Keratinocyte (primary cell): ENCODE data around the gene POLR2L. TPM values are rescaled to one million over a fixed set of nuclear protein-coding genes. Genes with fewer than 3 reads are reported as not detected.

Experiments used
- DNase-seq: peaks from one replicate; pipeline ENCODE4 v3.0.0-alpha.2; 2011; ENCODE audit warnings: low read depth, missing footprints, low spot score
- FAIRE-seq: peaks from 2 replicates; lab custom pipeline; 2011; peaks lifted over from hg19 to GRCh38; lab: Jason Lieb, UNC
- H2AFZ ChIP-seq: 2 replicates; pipeline ENCODE4 v1.6.0; 2012; ENCODE audit warnings: low read length, control low read depth, inconsistent platforms; ENCODE audit not compliant: control insufficient read depth
- H3K27ac ChIP-seq: 2 replicates; pipeline ENCODE4 v1.5.1; 2011; ENCODE audit warnings: low read length; ENCODE audit not compliant: control insufficient read depth, insufficient read depth
- H3K27me3 ChIP-seq: 3 replicates; pipeline ENCODE4 v1.6.0; 2011; ENCODE audit warnings: low read length; ENCODE audit not compliant: control insufficient read depth, insufficient read depth; ENCODE audit errors: extremely low read depth
- H3K36me3 ChIP-seq, 2 experiments: 2 replicates in 1 of 2; 3 replicates in 1 of 2; pipeline ENCODE4 v1.5.1; 2011; ENCODE audit warnings: low read length in 2 of 2, mild to moderate bottlenecking in 1 of 2; ENCODE audit not compliant: control insufficient read depth in 2 of 2, insufficient read depth in 2 of 2; ENCODE audit errors: extremely low read depth in 1 of 2
- H3K4me1 ChIP-seq: 3 replicates; pipeline ENCODE4 v1.5.1; 2011; ENCODE audit warnings: low read length; ENCODE audit not compliant: control insufficient read depth, insufficient read depth; ENCODE audit errors: extremely low read depth
- H3K4me2 ChIP-seq: 3 replicates; pipeline ENCODE4 v1.6.0; 2011; ENCODE audit warnings: low read depth, low read length; ENCODE audit not compliant: control insufficient read depth, insufficient read depth; ENCODE audit errors: extremely low read depth
- H3K4me3 ChIP-seq, 3 experiments: fragments of 200-600 bp in 1 of 3; sonication (generic) in 1 of 3; 2 replicates in 2 of 3; 3 replicates in 1 of 3; pipeline ENCODE4 v1.5.1; 2011 to 2016; ENCODE audit warnings: low read length in 3 of 3, mild to moderate bottlenecking in 3 of 3, control low read depth in 2 of 3, inconsistent platforms in 1 of 3, low read depth in 1 of 3, mixed read lengths in 1 of 3, mixed run types in 1 of 3, moderate library complexity in 1 of 3; ENCODE audit not compliant: control insufficient read depth in 2 of 3, insufficient read depth in 2 of 3; ENCODE audit errors: extremely low read depth in 1 of 3
- H3K79me2 ChIP-seq: 2 replicates; pipeline ENCODE4 v1.6.0; 2012; ENCODE audit warnings: low read length; ENCODE audit not compliant: control insufficient read depth, insufficient read depth
- H3K9ac ChIP-seq: 3 replicates; pipeline ENCODE4 v1.6.0; 2011; ENCODE audit warnings: low read length; ENCODE audit not compliant: control insufficient read depth, insufficient read depth; ENCODE audit errors: extremely low read depth
- H3K9me1 ChIP-seq: 3 replicates; pipeline ENCODE4 v1.6.0; 2011; ENCODE audit warnings: low read length; ENCODE audit not compliant: control insufficient read depth, insufficient read depth; ENCODE audit errors: extremely low read depth
- H3K9me3 ChIP-seq: 2 replicates; pipeline ENCODE4 v1.5.1; 2012; ENCODE audit warnings: low read depth, low read length; ENCODE audit not compliant: control insufficient read depth
- H4K20me1 ChIP-seq: 3 replicates; pipeline ENCODE4 v1.6.0; 2011; ENCODE audit warnings: low read length; ENCODE audit not compliant: control insufficient read depth, insufficient read depth; ENCODE audit errors: extremely low read depth
- CTCF ChIP-seq, 3 experiments: IDR thresholded peaks in 1 of 3; conservative IDR thresholded peaks in 1 of 3; optimal IDR thresholded peaks in 1 of 3; 2 replicates in 2 of 3; 3 replicates in 1 of 3; pipeline versions ENCODE3 to v1.5.1; 2011; ENCODE audit warnings: low read length in 3 of 3, mild to moderate bottlenecking in 3 of 3, moderate library complexity in 2 of 3, control low read depth in 1 of 3, inconsistent platforms in 1 of 3; ENCODE audit not compliant: insufficient read depth in 2 of 3; ENCODE audit errors: extremely low read depth in 1 of 3
- EZH2 ChIP-seq: IDR thresholded peaks from one replicate; pipeline ENCODE4 v1.6.1; 2012; ENCODE audit warnings: inconsistent platforms, mild to moderate bottlenecking, low read length, moderate library complexity
- dilution Hi-C: fragments of 300-500 bp; cut with MboI; formaldehyde crosslinking; loops from one replicate; pipeline ENCODE4 v1.7.0; 2020; ENCODE audit warnings: low sequenced_read_pairs; ENCODE audit not compliant: extremely low pct_ligation_motif_present
- polyA plus RNA-seq, 5 experiments: library from polyadenylated mRNA; depleted of rRNA in 3 of 5; stranded (reverse) in 3 of 5; stranded (forward) in 1 of 5; unstranded in 1 of 5; fragments of >200 nt; gene quantifications; 1 replicate in 1 of 5; 2 replicates in 3 of 5; 3 replicates in 1 of 5; pipeline versions ENCODE4 v1.2.1 to v1.2.3, GENCODE V29; 2011 to 2012; ENCODE audit warnings: missing spikeins in 2 of 5, low read depth in 1 of 5, low replicate concordance in 1 of 5

POLR2L gene
- polyA plus RNA-seq, 1 donor (not counting 4 experiments of a cell fraction or from before 2014, with no cell fraction given): 145 TPM

GRCh38 chr11:849104-849824 is 6.9 kb upstream of the POLR2L start:
- FAIRE-seq: no peak

GRCh38 chr11:848380-848931 is 6.1 kb upstream of the POLR2L start:
- Histone ChIP-seq H3K79me2 (peaks cover 19% of the 10 kb centered on the region), H3K9ac (no peak overlapping the region), H3K4me2 (no peak overlapping the region), H3K36me3 (peaks cover 3 to 4% of the 10 kb centered on the region in 2 experiments), H3K27me3 (no peaks in the 10 kb centered on the region), H3K9me1 (peaks cover 5% of the 10 kb centered on the region), H2AFZ (no peak overlapping the region), H3K4me1 (peaks cover 48% of the 10 kb centered on the region), H3K9me3 (no peaks in the 10 kb centered on the region), H4K20me1 (peaks cover 7% of the 10 kb centered on the region), H3K27ac (no peak overlapping the region), H3K4me3 (no peak overlapping the region)
- no peak for FAIRE-seq
- dilution Hi-C loops: no loop called here
- DNase-seq: no peak
- TF ChIP-seq EZH2: no peak
- TF ChIP-seq CTCF (optimal IDR thresholded peaks at IDR 0.05 in 1 of 3, IDR thresholded peaks at IDR 0.05 in 1 of 3, conservative IDR thresholded peaks at IDR 0.05 in 1 of 3; ENCODE audit: extremely low read depth in 1 of 3, insufficient read depth in 2 of 3, low read length in 3 of 3): peak in 2 of 3 experiments; percentile 69 to 96

More at GRCh38 chr11:849104-849824, 6.9 kb upstream of the POLR2L start:
- H2AFZ ChIP-seq: no peak overlapping the region
- no peak for TF ChIP-seq EZH2
- TF ChIP-seq CTCF (optimal IDR thresholded peaks at IDR 0.05 in 1 of 3, IDR thresholded peaks at IDR 0.05 in 1 of 3, conservative IDR thresholded peaks at IDR 0.05 in 1 of 3; ENCODE audit: extremely low read depth in 1 of 3, insufficient read depth in 2 of 3, low read length in 3 of 3): no peak
- H3K4me3 ChIP-seq: no peak overlapping the region
- peak overlapping the region; percentile 32 for H3K4me2 ChIP-seq
- peaks cover 19% of the 10 kb centered on the region for H3K79me2 ChIP-seq
- no peak overlapping the region for H3K9ac ChIP-seq
- H3K27me3 ChIP-seq: no peaks in the 10 kb centered on the region
- H3K36me3 ChIP-seq: peaks cover 3 to 4% of the 10 kb centered on the region in 2 experiments
- DNase-seq: no peak
- peaks cover 5% of the 10 kb centered on the region for H3K9me1 ChIP-seq
- H3K27ac ChIP-seq: no peak overlapping the region
- peaks cover 7% of the 10 kb centered on the region for H4K20me1 ChIP-seq
- dilution Hi-C loops: no loop called here
- H3K4me1 ChIP-seq: peaks cover 43% of the 10 kb centered on the region
- H3K9me3 ChIP-seq: no peaks in the 10 kb centered on the region
